Mesothelial cell of epicardium (in vitro differentiated cells): ENCODE results near the gene PRF1. TPM values are rescaled to one million over a fixed set of nuclear protein-coding genes. Genes with fewer than 3 reads are reported as not detected.

Experiments
- DNase-seq, 2 experiments: peaks; one replicate each; pipeline ENCODE4 v3.0.0; 2021; ENCODE audit warnings: low spot score in 2 of 2; ENCODE audit not compliant: unreplicated experiment in 2 of 2
- H3K27ac Mint-ChIP-seq: 2 replicates; pipeline ENCODE4 v1.8.0; 2021; ENCODE audit warnings: mixed read lengths
- H3K27me3 Mint-ChIP-seq: 2 replicates; pipeline ENCODE4 v1.8.0; 2021; ENCODE audit warnings: low read depth, mixed read lengths
- H3K36me3 Mint-ChIP-seq: 2 replicates; pipeline ENCODE4 v1.8.0; 2021; ENCODE audit warnings: mixed read lengths
- H3K4me1 Mint-ChIP-seq: 2 replicates; pipeline ENCODE4 v1.8.0; 2021; ENCODE audit warnings: mixed read lengths
- H3K4me3 Mint-ChIP-seq: 2 replicates; pipeline ENCODE4 v1.8.0; 2021; ENCODE audit warnings: mild to moderate bottlenecking, moderate library complexity, mixed read lengths
- H3K9me3 Mint-ChIP-seq: 2 replicates; pipeline ENCODE4 v1.8.0; 2021; ENCODE audit warnings: mixed read lengths
- total RNA-seq: library from RNA; stranded (reverse); gene quantifications from 3 replicates; pipeline ENCODE4 v1.2.1, GENCODE V29; 2021
- TF ChIP-seq, protein P1 (sequence below): fragments of 200-600 bp; sonication (generic); IDR thresholded peaks from one replicate; pipeline ENCODE4 v1.5.0; 2021; ENCODE audit warnings: antibody characterized with exemption; ENCODE audit not compliant: unreplicated experiment

The PRF1 gene
- total RNA-seq, 1 donor from 2014 or later: 0.13 TPM

DNA sequence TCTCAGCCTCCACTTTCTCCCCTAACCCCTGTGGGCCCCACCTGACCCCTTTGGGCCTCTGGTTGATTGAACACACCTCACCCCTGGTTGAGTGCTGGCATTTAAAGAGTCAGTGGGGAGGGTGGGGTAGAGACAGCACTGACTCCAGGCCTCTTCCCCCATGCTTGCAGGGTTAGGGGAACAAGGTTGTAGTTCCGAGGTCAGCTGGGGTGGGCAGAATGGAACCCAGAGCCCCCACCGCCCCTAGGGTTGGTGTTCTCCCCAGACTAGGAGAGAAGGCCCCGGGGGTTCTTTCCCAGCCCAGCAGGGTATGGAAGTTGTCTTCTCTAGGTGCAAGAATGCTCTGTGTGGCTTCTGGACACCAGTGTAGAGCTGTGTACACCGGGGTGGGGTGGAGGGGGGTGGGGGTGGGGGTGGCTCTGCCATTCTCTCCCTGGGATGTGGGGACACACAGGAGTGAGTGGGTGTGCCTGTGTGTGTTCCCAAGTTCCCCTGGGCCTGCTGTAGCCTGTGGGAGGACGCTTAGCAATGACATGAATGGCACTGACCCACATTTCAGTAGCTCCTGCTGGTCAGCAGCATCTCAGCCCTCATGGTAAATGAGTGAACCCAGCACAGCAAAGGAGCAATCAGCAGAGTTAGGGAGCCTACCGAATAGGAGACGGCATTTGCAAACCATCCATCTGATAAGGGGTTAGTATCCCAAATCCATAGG, 33.6 kb downstream of the PRF1 start:
- TF ChIP-seq, protein P1, sequence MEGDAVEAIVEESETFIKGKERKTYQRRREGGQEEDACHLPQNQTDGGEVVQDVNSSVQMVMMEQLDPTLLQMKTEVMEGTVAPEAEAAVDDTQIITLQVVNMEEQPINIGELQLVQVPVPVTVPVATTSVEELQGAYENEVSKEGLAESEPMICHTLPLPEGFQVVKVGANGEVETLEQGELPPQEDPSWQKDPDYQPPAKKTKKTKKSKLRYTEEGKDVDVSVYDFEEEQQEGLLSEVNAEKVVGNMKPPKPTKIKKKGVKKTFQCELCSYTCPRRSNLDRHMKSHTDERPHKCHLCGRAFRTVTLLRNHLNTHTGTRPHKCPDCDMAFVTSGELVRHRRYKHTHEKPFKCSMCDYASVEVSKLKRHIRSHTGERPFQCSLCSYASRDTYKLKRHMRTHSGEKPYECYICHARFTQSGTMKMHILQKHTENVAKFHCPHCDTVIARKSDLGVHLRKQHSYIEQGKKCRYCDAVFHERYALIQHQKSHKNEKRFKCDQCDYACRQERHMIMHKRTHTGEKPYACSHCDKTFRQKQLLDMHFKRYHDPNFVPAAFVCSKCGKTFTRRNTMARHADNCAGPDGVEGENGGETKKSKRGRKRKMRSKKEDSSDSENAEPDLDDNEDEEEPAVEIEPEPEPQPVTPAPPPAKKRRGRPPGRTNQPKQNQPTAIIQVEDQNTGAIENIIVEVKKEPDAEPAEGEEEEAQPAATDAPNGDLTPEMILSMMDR: no peak
- H3K27me3 Mint-ChIP-seq: no peaks in the 10 kb centered on the region
- DNase-seq: no peak
- no peaks in the 10 kb centered on the region for H3K36me3 Mint-ChIP-seq
- no peaks in the 10 kb centered on the region for H3K4me1 Mint-ChIP-seq
- no peak overlapping the region for H3K4me3 Mint-ChIP-seq
- H3K27ac Mint-ChIP-seq: no peak overlapping the region
- no peaks in the 10 kb centered on the region for H3K9me3 Mint-ChIP-seq

DNA sequence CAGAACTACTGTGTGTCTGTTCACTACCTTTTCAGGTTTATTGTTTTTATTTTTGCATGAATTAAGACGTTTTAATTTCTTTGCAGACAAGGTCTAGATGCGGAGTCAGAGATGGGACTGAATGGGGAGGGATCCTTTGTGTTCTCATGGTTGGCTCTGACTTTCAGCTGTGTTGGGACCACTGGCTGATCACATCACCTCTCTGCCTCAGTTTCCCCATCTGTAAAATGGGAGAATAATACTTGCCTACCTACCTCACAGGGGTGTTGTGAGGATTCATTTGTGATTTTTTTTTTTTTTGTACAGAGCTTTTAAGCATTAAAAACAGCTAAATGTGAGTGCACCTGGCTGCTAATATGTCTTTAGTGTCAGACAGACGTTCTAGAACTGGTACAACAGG, 34.4 kb downstream of the PRF1 start:
- Mint-ChIP-seq H3K27me3 (no peaks in the 10 kb centered on the region), H3K9me3 (no peaks in the 10 kb centered on the region)
- TF ChIP-seq, protein P1: no peak

DNA sequence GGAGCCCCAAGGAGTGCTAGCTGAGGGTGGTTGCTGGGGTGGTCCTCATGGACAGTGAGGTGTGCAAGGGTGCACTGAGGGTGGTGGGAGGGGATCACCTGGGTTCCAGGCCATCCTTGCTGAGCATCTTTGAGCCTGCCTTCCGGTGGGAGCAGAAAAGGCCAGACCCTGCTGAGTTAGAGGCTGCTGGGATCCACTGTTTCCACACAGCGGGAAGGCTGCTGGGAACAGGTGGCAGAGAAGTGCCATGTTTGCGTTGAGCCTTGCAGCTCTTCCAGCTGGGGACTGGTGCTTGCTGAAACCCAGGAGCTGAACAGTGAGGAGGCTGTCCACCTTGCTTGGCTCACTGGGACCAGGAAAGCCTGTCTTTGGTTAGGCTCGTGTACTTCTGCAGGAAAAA, 34.9 kb downstream of the PRF1 start:
- Mint-ChIP-seq H3K4me3 (no peak overlapping the region), H3K27ac (no peak overlapping the region), H3K9me3 (no peaks in the 10 kb centered on the region), H3K4me1 (peaks cover 5% of the 10 kb centered on the region), H3K27me3 (no peaks in the 10 kb centered on the region), H3K36me3 (no peaks in the 10 kb centered on the region)
- DNase-seq: no peak
- TF ChIP-seq, protein P1: no peak

More for the DNA sequence above, 34.4 kb downstream of the PRF1 start:
- Mint-ChIP-seq H3K27ac (no peak overlapping the region), H3K36me3 (no peaks in the 10 kb centered on the region), H3K4me1 (peaks cover 5% of the 10 kb centered on the region), H3K4me3 (no peak overlapping the region)
- no peak for DNase-seq

DNA sequence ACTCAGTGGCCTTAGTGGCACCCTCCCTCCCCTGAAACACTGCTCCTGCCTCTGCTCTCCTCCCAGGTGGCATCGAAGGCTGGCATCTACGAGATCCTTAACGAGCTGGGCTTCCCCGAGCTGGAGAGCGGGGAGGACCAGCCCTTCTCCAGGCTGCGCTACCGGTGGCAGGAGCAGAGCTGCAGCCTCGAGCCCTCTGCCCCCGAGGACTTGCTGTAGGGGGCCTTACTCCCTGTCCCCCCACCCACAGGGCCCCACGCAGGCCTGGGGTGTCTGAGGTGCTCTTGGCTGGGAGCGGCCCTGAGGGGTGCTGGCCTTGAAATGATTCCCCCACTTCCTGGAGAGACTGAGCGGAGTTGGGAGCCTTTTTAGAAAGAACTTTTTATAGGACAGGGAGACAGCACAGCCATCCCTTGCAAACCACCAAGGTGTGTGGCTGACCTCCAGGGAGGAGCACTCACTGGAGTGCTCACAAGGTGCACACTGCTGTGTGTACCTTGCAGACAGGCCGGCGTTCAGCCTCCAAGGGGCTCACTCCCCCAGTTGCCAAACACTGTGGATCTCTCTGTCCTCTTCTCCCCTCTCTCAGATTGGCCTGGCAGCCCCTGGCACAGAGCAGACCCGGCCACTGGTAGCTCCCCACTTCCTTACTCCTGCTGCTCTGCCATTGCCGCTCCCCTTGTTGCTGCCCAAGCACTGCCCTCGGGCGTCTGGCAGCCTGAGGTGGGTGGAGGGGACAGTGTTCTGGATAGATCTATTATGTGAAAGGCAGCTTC, 35.8 kb downstream of the PRF1 start:
- Mint-ChIP-seq H3K27ac (no peak overlapping the region), H3K4me1 (peaks cover 12% of the 10 kb centered on the region), H3K36me3 (no peaks in the 10 kb centered on the region), H3K4me3 (no peak overlapping the region), H3K27me3 (no peaks in the 10 kb centered on the region), H3K9me3 (no peaks in the 10 kb centered on the region)
- no peak for DNase-seq
- TF ChIP-seq, protein P1: no peak

DNA sequence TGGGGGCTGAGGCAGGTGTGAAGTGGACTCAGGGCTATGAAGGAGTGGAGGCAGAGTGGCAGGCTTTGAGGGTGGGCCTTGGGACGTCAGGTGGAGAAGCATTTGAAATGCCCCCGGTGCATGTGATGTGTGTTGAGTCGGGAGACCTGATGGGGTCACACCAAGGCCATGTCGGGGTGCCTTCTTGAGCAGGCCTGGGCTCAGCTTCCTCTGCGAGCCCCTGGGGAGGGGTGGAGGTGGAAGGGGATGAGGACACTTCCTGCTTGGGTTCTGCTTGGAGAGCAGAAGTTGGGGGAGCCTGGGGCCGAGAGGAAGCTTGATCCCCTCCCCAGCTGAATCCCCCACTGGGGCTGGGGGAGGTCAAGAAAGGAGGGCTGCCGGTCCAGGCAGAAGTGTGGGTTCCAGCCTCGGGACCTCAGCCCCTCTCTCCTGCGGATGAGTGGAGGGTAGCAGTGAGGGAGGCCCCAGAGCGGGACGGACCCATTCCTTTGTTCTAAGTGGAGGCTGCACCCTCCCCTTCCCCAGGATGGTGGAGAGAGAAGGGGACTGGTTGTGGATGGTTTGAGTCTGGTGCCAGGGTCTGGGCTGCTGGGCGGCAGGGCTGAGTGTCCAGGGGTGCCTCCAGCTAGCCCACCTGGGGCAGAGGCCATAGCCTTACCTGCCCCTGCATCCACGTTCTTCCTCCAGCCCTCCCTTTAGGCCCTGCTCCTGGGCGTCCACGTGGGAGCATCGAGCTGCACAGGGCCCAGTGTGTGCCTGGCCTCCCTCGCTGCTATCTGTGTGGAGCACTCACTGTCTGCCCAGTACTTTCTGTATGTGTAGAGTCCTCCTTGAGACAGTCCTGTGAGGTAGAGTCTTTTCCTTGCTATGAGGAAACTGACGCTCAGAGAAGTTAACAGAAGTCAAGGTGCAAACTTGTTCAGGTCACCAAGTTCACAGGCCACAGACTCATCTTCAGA, 36.7 kb downstream of the PRF1 start:
- Mint-ChIP-seq H3K4me3 (no peak overlapping the region), H3K27ac (no peak overlapping the region), H3K36me3 (no peaks in the 10 kb centered on the region), H3K4me1 (peaks cover 20% of the 10 kb centered on the region), H3K27me3 (no peaks in the 10 kb centered on the region), H3K9me3 (no peaks in the 10 kb centered on the region)
- TF ChIP-seq, protein P1: no peak
- DNase-seq: no peak
